Astrocyte (in vitro differentiated cells and primary cell): ENCODE measurements around the gene TICAM2.

Experiments used
- CTCF ChIP-seq: IDR thresholded peaks from 2 replicates; pipeline ENCODE4 v1.5.1; 2011; ENCODE audit warnings: low read depth, mild to moderate bottlenecking, inconsistent platforms, low read length, moderate library complexity; ENCODE audit not compliant: insufficient read depth
- EZH2 ChIP-seq: IDR thresholded peaks from 2 replicates; pipeline ENCODE4 v1.6.1; 2012; ENCODE audit warnings: mild to moderate bottlenecking, low read length, inconsistent platforms; ENCODE audit not compliant: insufficient read depth

- TF ChIP-seq CTCF (no peak), EZH2 (no peak)
These were observed 1.5 kb downstream of the TICAM2 start for GRCh38 chr5:115600766-115601165.
